ENCODE measurements around the gene SPON1. TPM values are rescaled to one million over a fixed set of nuclear protein-coding genes. Genes with fewer than 3 reads are reported as not detected.

SPON1 gene
- polyA plus RNA-seq, 2 of the 4 experiments (the other 2 are of a cell fraction) = not detected

- Histone ChIP-seq H3K4me2 (no peak overlapping the region), H3K4me1 (no peaks in the 10 kb centered on the region), H3K27ac (no peak overlapping the region), H3K4me3 (no peak overlapping the region), H3K9me3 (no peaks in the 10 kb centered on the region)
- TF ChIP-seq ZC3H11A (IDR thresholded peaks at IDR 0.05) (no peak), SREBF2 (IDR thresholded peaks at IDR 0.05) (no peak), MAZ (IDR thresholded peaks at IDR 0.05; ENCODE audit: borderline replicate concordance, low read depth, low read length) (no peak), NFE2L2 (conservative IDR thresholded peaks at IDR 0.05; ENCODE audit: low read length) (no peak), CHD4 (IDR thresholded peaks at IDR 0.05; ENCODE audit: borderline replicate concordance) (no peak), MYC (IDR thresholded peaks at IDR 0.05; ENCODE audit: borderline replicate concordance, low read length) (no peak), ZFP36 (IDR thresholded peaks at IDR 0.05; ENCODE audit: borderline replicate concordance, partially characterized antibody) (no peak), FOSB (CRISPR knock-in tag; IDR thresholded peaks at IDR 0.05) (no peak)
- ChIA-PET CTCF (interaction anchor here (1.5 kb wide), 1 partner anchor 224 kb away, joined by 4 read pairs; no protein-coding TSS in a partner anchor), POLR2A (no interaction called here)
- no peak for FAIRE-seq
- no peak for DNase-seq (ENCODE audit: low read depth in 1 of 2, low spot score in 1 of 2)
- no peak for ATAC-seq
Measured at GRCh38 chr11:14181121-14181520, 218.6 kb downstream of the SPON1 start.

- TF ChIP-seq MAZ (IDR thresholded peaks at IDR 0.05; ENCODE audit: borderline replicate concordance, low read depth, low read length) (no peak), PHF8 (IDR thresholded peaks at IDR 0.05; ENCODE audit: borderline replicate concordance, low read depth) (no peak), ZSCAN20 (CRISPR knock-in tag; IDR thresholded peaks at IDR 0.05) (no peak), CBX8 (IDR thresholded peaks at IDR 0.05) (no peak), USF2 (IDR thresholded peaks at IDR 0.05) (no peak), HOXA7 (CRISPR knock-in tag; IDR thresholded peaks at IDR 0.05) (no peak), EHMT2 (IDR thresholded peaks at IDR 0.05; ENCODE audit: low read depth) (no peak), HES2 (IDR thresholded peaks at IDR 0.05) (no peak), MAX (IDR thresholded peaks at IDR 0.05) (no peak), KDM1A (IDR thresholded peaks at IDR 0.05; ENCODE audit: low read depth) (no peak), TP53 (CRISPR knock-in tag; IDR thresholded peaks at IDR 0.05) (no peak), CHD2 (IDR thresholded peaks at IDR 0.05; ENCODE audit: low read length, partially characterized antibody) (no peak)
- no peak for DNase-seq (ENCODE audit: low read depth in 1 of 2, low spot score in 1 of 2)
- no peak overlapping the region for H3K4me2 ChIP-seq
- ATAC-seq = no peak
- no peaks in the 10 kb centered on the region for H3K9me3 ChIP-seq
- CTCF ChIA-PET = no interaction called here
- no peak overlapping the region for H3K27ac ChIP-seq
- POLR2A ChIA-PET = no interaction called here
- WGBS (ENCODE audit: missing lambda C conversion rate) = 21% methylated on average over 2 of the region's 2 CpGs
- H3K4me1 ChIP-seq = no peaks in the 10 kb centered on the region
- H3K4me3 ChIP-seq = no peak overlapping the region
- no peak for FAIRE-seq
Measured at GRCh38 chr11:14182833-14183364, 220.4 kb downstream of the SPON1 start.

GRCh38 chr11:14184028-14184940, 221.8 kb downstream of the SPON1 start:
- Histone ChIP-seq H3K4me3 (no peak overlapping the region), H3K4me1 (no peaks in the 10 kb centered on the region), H3K27ac (no peak overlapping the region), H3K4me2 (no peak overlapping the region), H3K9me3 (no peaks in the 10 kb centered on the region)
- POLR2A ChIA-PET = no interaction called here
- no peak for DNase-seq (ENCODE audit: low read depth in 1 of 2, low spot score in 1 of 2)
- ATAC-seq = no peak
- CTCF ChIA-PET = no interaction called here
- 27% methylated on average over 4 of the region's 4 CpGs for WGBS (ENCODE audit: missing lambda C conversion rate)
- no peak for FAIRE-seq
- no peak for TF ChIP-seq BHLHE40 (IDR thresholded peaks at IDR 0.05; ENCODE audit: low read depth, low read length)
- no peak for TF ChIP-seq ZC3H11A (IDR thresholded peaks at IDR 0.05)
- no peak for TF ChIP-seq FOXS1 (CRISPR knock-in tag; IDR thresholded peaks at IDR 0.05)
- TF ChIP-seq BCL3 (IDR thresholded peaks at IDR 0.05) = no peak
- TF ChIP-seq RFX5 (IDR thresholded peaks at IDR 0.05) = no peak
- no peak for TF ChIP-seq JUNB (IDR thresholded peaks at IDR 0.05)
- TF ChIP-seq HMGXB4 (CRISPR knock-in tag; IDR thresholded peaks at IDR 0.05; ENCODE audit: borderline replicate concordance) = no peak
- no peak for TF ChIP-seq ELK1 (IDR thresholded peaks at IDR 0.05; ENCODE audit: low read depth, low read length)
- no peak for TF ChIP-seq CHD2 (IDR thresholded peaks at IDR 0.05; ENCODE audit: low read length, partially characterized antibody)
- no peak for TF ChIP-seq MAX (IDR thresholded peaks at IDR 0.05)
- no peak for TF ChIP-seq FOSL2 (IDR thresholded peaks at IDR 0.05)
- TF ChIP-seq FOSL2 (CRISPR knock-in tag; IDR thresholded peaks at IDR 0.05) = no peak
- no peak for TF ChIP-seq POLR2A (IDR thresholded peaks at IDR 0.05; ENCODE audit: low read length)
- TF ChIP-seq SREBF2 (IDR thresholded peaks at IDR 0.05) = no peak
- no peak for TF ChIP-seq CBX8 (IDR thresholded peaks at IDR 0.05)

Data from A549 (cell line).